ENCODE data around the gene ARX. TPM values are rescaled to one million over a fixed set of nuclear protein-coding genes. Genes with fewer than 3 reads are reported as not detected.

The ARX gene
- total and polyA plus RNA-seq, 2 experiments from 2014 or later: not detected

DNA sequence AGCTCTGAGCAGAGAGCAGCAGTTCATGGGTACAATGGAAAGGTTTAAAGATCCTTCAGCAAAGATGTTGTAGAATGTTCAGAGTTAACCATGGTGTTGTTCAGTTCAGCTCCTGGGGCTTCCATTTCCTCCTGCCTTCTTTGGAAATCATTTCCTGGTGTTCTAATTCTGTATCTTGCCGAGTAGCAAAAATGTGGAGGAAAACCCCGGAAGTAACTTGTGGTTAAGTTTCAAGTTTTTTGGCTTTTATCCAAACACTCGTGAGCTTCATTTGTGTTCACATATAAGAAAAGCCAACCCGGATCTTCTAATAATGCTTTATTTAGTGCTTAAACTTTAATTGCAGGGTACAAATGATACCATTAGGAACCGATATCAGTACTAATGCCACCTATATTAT is 33.6 kb upstream of the ARX start:
- TF ChIP-seq EZH2phosphoT487 (IDR thresholded peaks at IDR 0.05; ENCODE audit: insufficient read depth, low read depth) (no peak), EZH2 (IDR thresholded peaks at IDR 0.05; ENCODE audit: insufficient read depth, poor library complexity, severe bottlenecking) (no peak)
- no peak overlapping the region for H3K27ac ChIP-seq
- H2AFZ ChIP-seq: no peak overlapping the region
- no peak overlapping the region for H3K4me2 ChIP-seq (ENCODE audit: unreplicated experiment)
- no peak for DNase-seq
- no peaks in the 10 kb centered on the region for H4K20me1 ChIP-seq (ENCODE audit: insufficient read depth)
- H3K9me3 ChIP-seq (ENCODE audit: low read depth): no peaks in the 10 kb centered on the region
- H3K9ac ChIP-seq: no peak overlapping the region
- H3K79me2 ChIP-seq (ENCODE audit: insufficient read depth): no peaks in the 10 kb centered on the region
- no peaks in the 10 kb centered on the region for H3K9me2 ChIP-seq (ENCODE audit: insufficient read depth)
- no peaks in the 10 kb centered on the region for H3F3A ChIP-seq (ENCODE audit: insufficient read depth)
- no peak overlapping the region for H3K4me3 ChIP-seq
- H3K4me1 ChIP-seq (ENCODE audit: insufficient read depth): no peaks in the 10 kb centered on the region
- no peaks in the 10 kb centered on the region for H3K27me3 ChIP-seq (replicated peaks; ENCODE audit: insufficient read depth)
- in situ Hi-C loops (cut with MboI): no loop called here
- no peaks in the 10 kb centered on the region for H3K36me3 ChIP-seq (ENCODE audit: low read depth)
- WGBS, 2 experiments (ENCODE audit: low coverage in 1 of 2, low lambda C conversion rate in 2 of 2, missing lambda C conversion rate in 2 of 2): 16 to 19% methylated on average over 5 of the region's 5 CpGs

DNA sequence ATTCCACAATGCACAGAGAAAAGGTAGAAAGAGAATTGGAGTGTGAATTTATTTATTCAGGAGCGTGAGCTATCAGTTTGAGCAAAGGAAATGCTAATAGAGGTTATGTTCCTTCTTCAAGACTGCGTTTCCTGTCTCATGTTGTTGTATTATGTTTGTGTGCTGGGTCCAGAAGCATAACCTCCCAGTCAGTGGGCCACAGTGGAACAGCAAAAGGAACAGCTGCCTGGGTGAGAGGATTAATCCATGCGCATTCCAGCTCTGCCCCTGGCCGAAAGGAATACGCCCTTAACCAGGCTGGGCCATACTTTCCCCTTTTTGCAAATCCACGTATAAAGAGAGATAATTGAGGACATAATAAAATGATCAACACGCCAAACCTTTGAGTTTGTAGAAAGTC is 32.4 kb upstream of the ARX start:
- 63 to 70% methylated on average over 7 of the region's 7 CpGs for WGBS, 2 experiments (ENCODE audit: low coverage in 1 of 2, low lambda C conversion rate in 2 of 2, missing lambda C conversion rate in 2 of 2)
- TF ChIP-seq EZH2phosphoT487 (IDR thresholded peaks at IDR 0.05; ENCODE audit: insufficient read depth, low read depth) (no peak), EZH2 (IDR thresholded peaks at IDR 0.05; ENCODE audit: insufficient read depth, poor library complexity, severe bottlenecking) (no peak)

DNA sequence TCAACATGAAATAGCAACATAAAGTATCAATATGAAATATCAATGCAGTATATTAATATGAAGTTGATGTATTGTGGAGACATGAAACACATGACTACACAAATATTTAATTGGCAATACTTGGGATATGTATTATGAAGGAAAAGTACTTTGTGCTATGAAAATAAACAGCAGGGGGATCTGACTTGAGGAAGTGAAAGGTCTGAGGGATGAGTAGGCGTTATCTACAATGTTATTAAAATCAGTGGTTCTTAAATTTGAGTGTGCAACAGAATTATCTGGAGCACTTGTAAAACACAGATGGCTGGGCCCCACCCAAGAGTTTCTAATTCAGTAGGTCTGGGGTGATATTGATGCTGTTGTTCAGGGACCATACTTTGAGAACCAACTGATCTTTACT is 27.4 kb upstream of the ARX start:
- Histone ChIP-seq H3F3A (ENCODE audit: insufficient read depth) (no peaks in the 10 kb centered on the region), H3K9ac (no peak overlapping the region), H3K79me2 (ENCODE audit: insufficient read depth) (no peaks in the 10 kb centered on the region), H3K27me3 (replicated peaks; ENCODE audit: insufficient read depth) (no peaks in the 10 kb centered on the region), H3K4me3 (no peak overlapping the region), H2AFZ (no peak overlapping the region), H4K20me1 (ENCODE audit: insufficient read depth) (no peaks in the 10 kb centered on the region), H3K9me3 (ENCODE audit: low read depth) (no peaks in the 10 kb centered on the region), H3K27ac (no peak overlapping the region), H3K36me3 (ENCODE audit: low read depth) (no peaks in the 10 kb centered on the region), H3K4me1 (ENCODE audit: insufficient read depth) (no peaks in the 10 kb centered on the region), H3K9me2 (ENCODE audit: insufficient read depth) (no peaks in the 10 kb centered on the region), H3K4me2 (ENCODE audit: unreplicated experiment) (no peak overlapping the region)
- TF ChIP-seq EZH2phosphoT487 (IDR thresholded peaks at IDR 0.05; ENCODE audit: insufficient read depth, low read depth) (no peak), EZH2 (IDR thresholded peaks at IDR 0.05; ENCODE audit: insufficient read depth, poor library complexity, severe bottlenecking) (no peak)
- no peak for DNase-seq
- WGBS, 2 experiments (ENCODE audit: low coverage in 1 of 2, low lambda C conversion rate in 2 of 2, missing lambda C conversion rate in 2 of 2): 40 to 69% methylated on average over 1 of the region's 1 CpG
- in situ Hi-C loops (cut with MboI): no loop called here

More for the DNA sequence above, 32.4 kb upstream of the ARX start:
- Histone ChIP-seq H3F3A (ENCODE audit: insufficient read depth) (no peaks in the 10 kb centered on the region), H3K4me2 (ENCODE audit: unreplicated experiment) (no peak overlapping the region), H3K4me3 (no peak overlapping the region), H3K79me2 (ENCODE audit: insufficient read depth) (no peaks in the 10 kb centered on the region), H4K20me1 (ENCODE audit: insufficient read depth) (no peaks in the 10 kb centered on the region), H2AFZ (no peak overlapping the region), H3K9me3 (ENCODE audit: low read depth) (no peaks in the 10 kb centered on the region), H3K4me1 (ENCODE audit: insufficient read depth) (no peaks in the 10 kb centered on the region), H3K36me3 (ENCODE audit: low read depth) (no peaks in the 10 kb centered on the region), H3K27ac (no peak overlapping the region), H3K9me2 (ENCODE audit: insufficient read depth) (no peaks in the 10 kb centered on the region), H3K9ac (no peak overlapping the region), H3K27me3 (replicated peaks; ENCODE audit: insufficient read depth) (no peaks in the 10 kb centered on the region)
- no peak for DNase-seq
- in situ Hi-C loops (cut with MboI): no loop called here

DNA sequence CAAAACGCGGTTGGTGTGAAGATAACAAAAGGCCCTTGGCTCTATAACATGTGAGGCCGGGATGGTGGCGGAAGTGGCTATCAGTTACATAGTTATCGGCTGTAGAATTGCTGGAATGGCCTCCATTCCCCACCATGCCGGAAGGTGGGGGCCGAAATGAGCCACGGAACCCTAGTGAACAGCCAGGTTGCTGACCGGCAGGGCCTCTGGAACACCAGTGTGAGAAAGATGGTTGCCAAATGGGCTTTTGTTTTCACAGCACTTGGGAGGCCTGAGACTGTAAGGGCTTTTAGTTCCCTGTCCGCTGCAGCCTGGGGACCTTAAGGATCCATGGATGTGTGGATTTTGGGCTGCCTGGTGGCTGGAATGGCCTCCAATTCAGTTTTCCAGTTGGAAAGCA is 23.3 kb upstream of the ARX start:
- in situ Hi-C loops (cut with MboI): no loop called here
- TF ChIP-seq EZH2phosphoT487 (IDR thresholded peaks at IDR 0.05; ENCODE audit: insufficient read depth, low read depth) (no peak), EZH2 (IDR thresholded peaks at IDR 0.05; ENCODE audit: insufficient read depth, poor library complexity, severe bottlenecking) (no peak)
- H3K27me3 ChIP-seq (replicated peaks; ENCODE audit: insufficient read depth): no peaks in the 10 kb centered on the region

DNA sequence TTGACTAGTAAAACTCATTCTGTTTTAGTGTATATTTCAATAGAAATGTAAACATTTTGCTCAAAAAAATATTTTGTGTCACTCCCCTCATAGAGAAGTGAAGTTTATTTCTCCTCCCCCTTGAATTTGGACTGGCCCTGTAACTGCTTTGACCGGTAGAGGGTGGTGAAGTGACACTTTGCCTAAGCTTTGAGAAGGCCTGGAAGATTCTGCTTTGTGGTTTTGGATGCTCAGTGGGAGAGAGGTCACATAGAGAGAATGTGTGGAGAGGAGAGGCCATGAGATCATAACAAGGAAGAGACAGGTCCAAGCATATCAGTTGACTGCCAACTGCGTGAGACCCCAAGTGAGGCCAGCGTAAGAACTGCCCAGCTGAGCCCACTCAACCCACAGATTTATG is 19.1 kb upstream of the ARX start:
- TF ChIP-seq EZH2phosphoT487 (IDR thresholded peaks at IDR 0.05; ENCODE audit: insufficient read depth, low read depth): no peak
- TF ChIP-seq EZH2 (IDR thresholded peaks at IDR 0.05; ENCODE audit: insufficient read depth, poor library complexity, severe bottlenecking): no peak
- in situ Hi-C loops (cut with MboI): no loop called here
- Histone ChIP-seq H3K79me2 (ENCODE audit: insufficient read depth) (no peaks in the 10 kb centered on the region), H3K9me2 (ENCODE audit: insufficient read depth) (no peaks in the 10 kb centered on the region), H3K4me2 (ENCODE audit: unreplicated experiment) (no peak overlapping the region), H2AFZ (no peak overlapping the region), H3K9ac (no peak overlapping the region), H3K27ac (no peak overlapping the region), H3K4me3 (no peak overlapping the region), H3K9me3 (ENCODE audit: low read depth) (no peaks in the 10 kb centered on the region), H3K4me1 (ENCODE audit: insufficient read depth) (no peaks in the 10 kb centered on the region), H3K27me3 (replicated peaks; ENCODE audit: insufficient read depth) (no peaks in the 10 kb centered on the region), H4K20me1 (ENCODE audit: insufficient read depth) (no peaks in the 10 kb centered on the region), H3F3A (ENCODE audit: insufficient read depth) (no peaks in the 10 kb centered on the region), H3K36me3 (ENCODE audit: low read depth) (no peaks in the 10 kb centered on the region)
- DNase-seq: peak; percentile 36
- WGBS, 2 experiments (ENCODE audit: low coverage in 1 of 2, low lambda C conversion rate in 2 of 2, missing lambda C conversion rate in 2 of 2): 58 to 59% methylated on average over 3 of the region's 3 CpGs

More for the DNA sequence above, 23.3 kb upstream of the ARX start:
- Histone ChIP-seq H3K4me1 (ENCODE audit: insufficient read depth) (no peaks in the 10 kb centered on the region), H3K36me3 (ENCODE audit: low read depth) (no peaks in the 10 kb centered on the region), H3K27ac (no peak overlapping the region), H2AFZ (no peak overlapping the region), H3K4me3 (no peak overlapping the region), H3K9me3 (ENCODE audit: low read depth) (no peaks in the 10 kb centered on the region), H3K9ac (no peak overlapping the region), H3K9me2 (ENCODE audit: insufficient read depth) (no peaks in the 10 kb centered on the region), H3K4me2 (ENCODE audit: unreplicated experiment) (no peak overlapping the region), H3K79me2 (ENCODE audit: insufficient read depth) (no peaks in the 10 kb centered on the region), H3F3A (ENCODE audit: insufficient read depth) (no peaks in the 10 kb centered on the region), H4K20me1 (ENCODE audit: insufficient read depth) (no peaks in the 10 kb centered on the region)
- DNase-seq: no peak
- WGBS, 2 experiments (ENCODE audit: low coverage in 1 of 2, low lambda C conversion rate in 2 of 2, missing lambda C conversion rate in 2 of 2): 73 to 82% methylated on average over 7 to 10 of the region's 10 CpGs

All from GM23248 (cell line).